Renal cortical epithelial cell (primary cell): Measurements from ENCODE around the gene DENND2A. TPM values are rescaled to one million over a fixed set of nuclear protein-coding genes. Genes with fewer than 3 reads are reported as not detected.
A peak's percentile ranks its signal among the peaks of the same experiment; 100 is the strongest.
"Not testable (repeated sequence)": the region's sequence is repeated elsewhere in the genome, so short reads cannot be mapped to it uniquely, and the experiment has no call there.

ENCODE experiments used
- DNase-seq: peaks from one replicate; pipeline ENCODE4 v3.0.0-alpha.2; 2011; ENCODE audit warnings: low read depth
- total RNA-seq: library from RNA; depleted of rRNA; stranded (reverse); fragments of >200 nt; gene quantifications from 2 replicates; pipeline ENCODE4 v1.2.3, GENCODE V29; 2014

Gene DENND2A
- total RNA-seq: 13.5 and 67.9 TPM in 2 replicates

GRCh38 chr7:140640727-140641523 is at the start of gene DENND2A:
DENND2A (minus strand) TSS chr7:140640813; CDS start chr7:140602397, 38,416 bp downstream.
- DNase-seq: no peak

GRCh38 chr7:140689199-140690152 is 48.9 kb upstream of the DENND2A start:
- DNase-seq: no peak

GRCh38 chr7:140688341-140688740 is 47.7 kb upstream of the DENND2A start:
- no peak for DNase-seq

- no peak for DNase-seq
Observed at GRCh38 chr7:140686921-140687320, 46.3 kb upstream of the DENND2A start.

- DNase-seq: no peak
Observed at GRCh38 chr7:140685407-140686087, 44.9 kb upstream of the DENND2A start.

GRCh38 chr7:140684066-140684950 is 43.7 kb upstream of the DENND2A start:
- no peak for DNase-seq

GRCh38 chr7:140683657-140684056 is 43.0 kb upstream of the DENND2A start:
- no peak for DNase-seq

GRCh38 chr7:140681766-140682165 is 41.2 kb upstream of the DENND2A start:
- DNase-seq: no peak

GRCh38 chr7:140680886-140681285 is 40.3 kb upstream of the DENND2A start:
- no peak for DNase-seq

- no peak for DNase-seq
Observed at GRCh38 chr7:140679186-140679585, 38.6 kb upstream of the DENND2A start.

GRCh38 chr7:140678816-140679130 is 38.2 kb upstream of the DENND2A start:
- DNase-seq: no peak

- DNase-seq: no peak
Observed at GRCh38 chr7:140678081-140678815, 37.6 kb upstream of the DENND2A start.

- DNase-seq: no peak
Observed at GRCh38 chr7:140677496-140677895, 36.9 kb upstream of the DENND2A start.

GRCh38 chr7:140676956-140677355 is 36.3 kb upstream of the DENND2A start:
- DNase-seq: not testable (repeated sequence)

GRCh38 chr7:140676306-140676705 is 35.7 kb upstream of the DENND2A start:
- no peak for DNase-seq

GRCh38 chr7:140675726-140676125 is 35.1 kb upstream of the DENND2A start:
- DNase-seq: no peak

- peak; percentile 86 for DNase-seq
Observed at GRCh38 chr7:140674899-140675701, 34.5 kb upstream of the DENND2A start.

GRCh38 chr7:140674356-140674800 is 33.8 kb upstream of the DENND2A start:
- DNase-seq: no peak

GRCh38 chr7:140673774-140674155 is 33.2 kb upstream of the DENND2A start:
- DNase-seq: no peak
